Activated T-cell treated with anti-CD3 and anti-CD28 coated beads, Interleukin-2, amount 50 U/mL, for 72 hours (primary cell): ENCODE data around the gene SND1. TPM values are rescaled to one million over a fixed set of nuclear protein-coding genes. Genes with fewer than 3 reads are reported as not detected.
A peak's percentile ranks its signal among the peaks of the same experiment; 100 is the strongest.
"Not testable (repeated sequence)": the region's sequence is repeated elsewhere in the genome, so short reads cannot be mapped to it uniquely, and the experiment has no call there.

Source experiments
- ATAC-seq, 2 donors: fragments of 150-1000 bp; cut with Tn5 transposase; replicated peaks in 1 of 2; 2 replicates each; pipeline ENCODE4 v1.10.0; 2021; ENCODE audit warnings: moderate library complexity in 2 of 2, mild to moderate bottlenecking in 1 of 2
- DNase-seq, 2 donors: peaks; one replicate each; pipeline ENCODE4 v3.0.0; 2021 to 2022; ENCODE audit warnings: mixed read lengths in 1 of 2
- H3K27ac Mint-ChIP-seq: one replicate; pipeline ENCODE4 v1.8.0; 2022; ENCODE audit warnings: mild to moderate bottlenecking, moderate library complexity, mixed read lengths
- H3K27me3 Mint-ChIP-seq: one replicate; pipeline ENCODE4 v1.8.0; 2022; ENCODE audit warnings: low read depth, mixed read lengths
- H3K36me3 Mint-ChIP-seq, 2 donors: one replicate each; pipeline ENCODE4 v1.8.0; 2022; ENCODE audit warnings: mixed read lengths in 2 of 2, mild to moderate bottlenecking in 1 of 2; ENCODE audit not compliant: insufficient read depth in 2 of 2
- H3K4me1 Mint-ChIP-seq: one replicate; pipeline ENCODE4 v1.8.0; 2022; ENCODE audit warnings: low read depth, mixed read lengths
- H3K4me3 Mint-ChIP-seq, 2 donors: one replicate each; pipeline ENCODE4 v1.8.0; 2022; ENCODE audit warnings: mild to moderate bottlenecking in 2 of 2, mixed read lengths in 2 of 2, moderate library complexity in 2 of 2
- H3K9me3 Mint-ChIP-seq, 2 donors: one replicate each; pipeline ENCODE4 v1.8.0; 2022; ENCODE audit warnings: mixed read lengths in 2 of 2
- total RNA-seq, 2 donors: library from RNA; stranded (reverse); gene quantifications; one replicate each; pipeline ENCODE4 v1.2.3, GENCODE V29; 2022

Gene SND1
- total RNA-seq, 2 donors from 2014 or later: 237 to 285 TPM

DNA sequence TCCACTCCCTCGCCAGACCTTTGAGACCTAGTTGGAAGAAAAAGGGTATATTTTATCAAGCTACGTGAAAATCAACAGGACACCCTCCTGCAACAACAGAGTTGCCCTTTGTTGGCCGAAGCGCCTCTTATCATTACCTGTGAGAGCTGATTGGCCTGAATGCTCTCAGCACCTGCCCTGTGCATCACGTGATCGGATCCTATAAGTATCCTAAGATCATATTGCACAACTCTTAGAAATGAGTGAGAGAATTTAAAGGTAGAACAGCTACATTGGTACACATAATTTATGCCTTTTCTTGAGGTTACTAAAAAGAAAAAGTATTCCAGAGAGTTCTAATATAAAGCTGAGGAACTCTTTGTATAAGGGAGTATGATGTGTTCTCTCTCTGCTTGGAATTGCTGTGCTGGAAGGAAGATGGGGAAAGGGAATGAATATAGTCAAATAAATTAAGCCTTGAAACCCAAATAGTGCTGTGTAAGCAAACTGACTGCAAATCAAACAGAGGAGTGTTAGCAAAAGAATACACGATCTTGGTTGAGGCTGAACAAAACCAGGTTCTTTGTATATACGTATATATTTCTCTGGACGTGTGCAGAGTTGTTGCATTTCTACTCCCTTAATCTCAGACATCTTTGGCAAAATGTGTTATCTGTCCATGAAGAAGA, 309.9 kb downstream of the SND1 start:
- Mint-ChIP-seq H3K27ac (no peak overlapping the region), H3K27me3 (no peaks in the 10 kb centered on the region), H3K9me3 (peaks cover 0 to 2% of the 10 kb centered on the region in 2 donors), H3K4me1 (peaks cover 10% of the 10 kb centered on the region), H3K36me3 (peaks cover 16 to 22% of the 10 kb centered on the region in 2 donors), H3K4me3 (no peak overlapping the region)
- no peak for DNase-seq
- ATAC-seq: no peak

DNA sequence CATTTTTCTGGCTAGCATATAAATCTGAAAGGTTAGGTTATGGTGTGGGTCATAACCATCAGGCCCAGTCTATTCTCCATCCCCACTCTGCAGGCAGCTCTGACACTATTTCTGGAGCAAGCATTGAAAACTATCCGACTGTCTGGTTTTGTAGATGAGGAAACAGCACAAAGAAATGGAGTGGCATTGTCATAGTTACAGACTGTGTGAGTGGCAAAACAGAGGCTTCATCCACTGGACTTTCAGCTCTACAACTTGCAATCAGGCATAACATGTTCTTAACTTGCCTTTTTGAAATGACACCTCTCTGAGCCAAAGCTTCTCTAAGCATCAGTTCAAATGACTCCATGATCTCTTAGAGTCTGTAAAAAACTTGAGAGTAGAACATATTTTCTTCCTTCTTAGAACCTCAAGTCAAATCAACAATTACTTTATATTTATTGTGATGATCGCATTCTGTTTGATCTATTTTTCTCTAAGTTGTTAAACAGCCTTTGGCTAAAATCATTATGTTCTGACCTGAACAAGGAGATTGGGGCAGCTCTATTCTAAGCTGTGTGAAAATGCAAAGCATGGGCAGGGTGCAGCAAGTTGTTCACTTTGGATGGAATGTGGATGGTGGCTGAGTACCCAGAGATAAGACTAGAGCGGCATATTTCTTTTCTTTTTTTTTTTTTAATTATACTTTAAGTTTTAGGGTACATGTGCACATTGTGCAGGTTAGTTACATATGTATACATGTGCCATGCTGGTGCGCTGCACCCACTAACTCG, 310.8 kb downstream of the SND1 start:
- H3K4me3 Mint-ChIP-seq: no peak overlapping the region
- no peaks in the 10 kb centered on the region for H3K27me3 Mint-ChIP-seq
- DNase-seq: no peak
- H3K36me3 Mint-ChIP-seq: peaks cover 16 to 22% of the 10 kb centered on the region in 2 donors
- no peak for ATAC-seq
- peaks cover 0 to 2% of the 10 kb centered on the region in 2 donors for H3K9me3 Mint-ChIP-seq
- no peak overlapping the region for H3K27ac Mint-ChIP-seq
- H3K4me1 Mint-ChIP-seq: peaks cover 10% of the 10 kb centered on the region

DNA sequence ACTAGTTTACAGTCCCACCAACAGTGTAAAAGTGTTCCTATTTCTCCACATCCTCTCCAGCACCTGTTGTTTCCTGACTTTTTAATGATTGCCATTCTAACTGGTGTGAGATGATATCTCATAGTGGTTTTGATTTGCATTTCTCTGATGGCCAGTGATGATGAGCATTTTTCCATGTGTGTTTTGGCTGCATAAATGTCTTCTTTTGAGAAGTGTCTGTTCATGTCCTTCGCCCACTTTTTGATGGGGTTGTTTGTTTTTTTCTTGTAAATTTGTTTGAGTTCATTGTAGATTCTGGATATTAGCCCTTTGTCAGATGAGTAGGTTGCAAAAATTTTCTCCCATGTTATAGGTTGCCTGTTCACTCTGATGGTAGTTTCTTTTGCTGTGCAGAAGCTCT, 311.9 kb downstream of the SND1 start:
- H3K9me3 Mint-ChIP-seq, H3K27ac Mint-ChIP-seq: not testable (repeated sequence)

DNA sequence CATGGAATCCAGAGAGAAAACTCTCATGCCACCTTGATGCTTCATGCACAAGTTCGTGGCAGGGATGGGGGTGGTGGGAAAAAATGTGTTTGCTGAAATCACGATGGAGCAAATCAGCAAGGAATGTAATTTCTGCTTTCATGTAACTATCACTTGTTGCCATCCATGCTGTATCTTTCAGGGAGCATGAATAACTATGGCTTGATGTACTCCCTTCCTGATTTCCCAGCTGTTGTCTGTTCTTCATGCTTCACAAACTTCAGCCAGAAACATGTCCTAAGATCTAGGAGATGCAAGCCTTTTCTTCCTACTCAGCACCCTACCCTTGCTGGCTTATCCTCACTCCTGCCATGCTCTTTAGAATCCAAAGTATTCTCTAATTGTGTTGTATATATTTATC, 315.3 kb downstream of the SND1 start:
- no peak overlapping the region for H3K4me3 Mint-ChIP-seq

More for the DNA sequence above, 311.9 kb downstream of the SND1 start:
- not testable (repeated sequence) for H3K4me3 Mint-ChIP-seq, H3K4me1 Mint-ChIP-seq, DNase-seq, H3K27me3 Mint-ChIP-seq, ATAC-seq
- H3K36me3 Mint-ChIP-seq: peaks cover 16 to 22% of the 10 kb centered on the region in 2 donors

DNA sequence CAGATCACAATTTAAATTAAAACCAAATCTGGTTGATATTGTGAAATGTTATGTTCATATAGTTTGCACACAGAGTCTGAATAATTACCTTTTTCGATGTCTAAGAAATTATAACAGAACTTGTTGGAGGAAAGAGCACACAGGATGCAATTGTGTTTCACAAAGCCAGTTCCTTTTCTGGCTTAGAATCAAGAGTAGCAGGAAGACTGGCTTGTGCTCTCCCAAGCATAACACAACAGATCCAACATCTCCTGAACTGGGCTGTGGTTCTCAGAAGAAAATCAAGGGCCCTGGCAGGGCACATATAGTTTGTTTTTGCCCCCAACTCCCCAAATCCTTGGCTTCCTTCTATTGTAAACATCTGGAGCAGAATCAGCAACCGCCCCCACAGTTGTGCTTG, 316.6 kb downstream of the SND1 start:
- H3K36me3 Mint-ChIP-seq: peaks cover 2 to 5% of the 10 kb centered on the region in 2 donors
- no peaks in the 10 kb centered on the region for H3K27me3 Mint-ChIP-seq
- no peaks in the 10 kb centered on the region for H3K9me3 Mint-ChIP-seq
- no peak overlapping the region for H3K4me3 Mint-ChIP-seq
- no peaks in the 10 kb centered on the region for H3K4me1 Mint-ChIP-seq
- no peak overlapping the region for H3K27ac Mint-ChIP-seq
- ATAC-seq (no peak), DNase-seq (no peak)

More for the DNA sequence above, 315.3 kb downstream of the SND1 start:
- H3K36me3 Mint-ChIP-seq: peaks cover 3 to 4% of the 10 kb centered on the region in 2 donors
- peaks cover 0 to 2% of the 10 kb centered on the region in 2 donors for H3K9me3 Mint-ChIP-seq
- ATAC-seq: no peak
- no peaks in the 10 kb centered on the region for H3K27me3 Mint-ChIP-seq
- DNase-seq: no peak
- no peak overlapping the region for H3K27ac Mint-ChIP-seq
- H3K4me1 Mint-ChIP-seq: no peaks in the 10 kb centered on the region

DNA sequence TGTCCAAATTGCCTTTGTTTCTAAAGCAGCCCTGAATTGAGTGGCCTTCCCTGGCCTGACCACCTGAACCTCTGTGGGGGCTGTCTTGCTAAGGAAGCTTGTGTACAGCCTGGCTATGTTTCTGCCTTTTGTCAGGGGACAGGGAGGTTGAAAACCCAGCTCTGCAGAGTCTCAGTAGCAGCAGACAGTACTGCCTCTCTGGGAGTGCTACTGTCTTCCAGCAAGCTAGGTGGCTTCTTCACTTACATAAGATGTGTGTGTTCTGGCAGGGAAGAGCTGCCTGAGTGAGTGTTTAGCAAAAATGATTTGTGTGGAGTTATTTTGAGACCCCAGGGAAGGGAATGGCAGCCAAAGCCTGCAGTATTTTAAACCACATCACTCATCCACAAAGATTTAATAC, 321.8 kb downstream of the SND1 start:
- Mint-ChIP-seq H3K4me1 (no peaks in the 10 kb centered on the region), H3K9me3 (peaks cover 9 to 15% of the 10 kb centered on the region in 2 donors), H3K27ac (no peak overlapping the region), H3K27me3 (no peaks in the 10 kb centered on the region), H3K4me3 (no peak overlapping the region), H3K36me3 (peaks cover 26 to 36% of the 10 kb centered on the region in 2 donors)
- DNase-seq (no peak), ATAC-seq (no peak)

DNA sequence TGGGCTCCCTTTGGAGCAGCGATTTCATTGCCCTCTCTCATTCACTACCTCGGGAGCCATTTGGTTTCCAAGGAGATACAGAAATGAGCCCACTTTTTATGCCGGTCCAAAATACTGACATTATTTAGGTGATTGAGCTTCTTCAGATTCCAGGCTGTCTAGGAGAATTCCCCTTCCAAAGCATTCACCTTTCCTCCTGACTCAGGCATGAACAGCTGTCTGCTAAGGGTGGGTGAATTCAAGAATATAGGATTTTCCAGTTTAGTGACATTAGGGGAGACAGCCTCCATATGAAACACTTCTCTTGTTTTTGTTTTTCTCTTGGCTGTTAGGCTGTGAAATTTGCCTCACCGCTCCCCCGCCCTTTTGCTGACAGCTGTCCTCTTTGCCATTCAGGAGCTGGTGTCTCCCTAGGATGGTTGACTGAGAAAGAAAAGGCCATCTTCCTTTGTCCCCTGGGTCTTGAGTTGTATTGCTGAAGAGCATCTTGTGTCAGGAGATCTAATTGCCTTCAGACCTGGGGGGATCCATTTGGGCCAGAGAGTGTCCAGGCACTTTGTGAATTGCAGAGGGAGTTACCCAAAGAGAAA, 322.5 kb downstream of the SND1 start:
- Mint-ChIP-seq H3K9me3 (peaks cover 14 to 19% of the 10 kb centered on the region in 2 donors), H3K36me3 (peaks cover 33 to 43% of the 10 kb centered on the region in 2 donors), H3K27ac (no peak overlapping the region), H3K4me3 (no peak overlapping the region), H3K4me1 (no peaks in the 10 kb centered on the region), H3K27me3 (no peaks in the 10 kb centered on the region)
- no peak for DNase-seq
- ATAC-seq: no peak

DNA sequence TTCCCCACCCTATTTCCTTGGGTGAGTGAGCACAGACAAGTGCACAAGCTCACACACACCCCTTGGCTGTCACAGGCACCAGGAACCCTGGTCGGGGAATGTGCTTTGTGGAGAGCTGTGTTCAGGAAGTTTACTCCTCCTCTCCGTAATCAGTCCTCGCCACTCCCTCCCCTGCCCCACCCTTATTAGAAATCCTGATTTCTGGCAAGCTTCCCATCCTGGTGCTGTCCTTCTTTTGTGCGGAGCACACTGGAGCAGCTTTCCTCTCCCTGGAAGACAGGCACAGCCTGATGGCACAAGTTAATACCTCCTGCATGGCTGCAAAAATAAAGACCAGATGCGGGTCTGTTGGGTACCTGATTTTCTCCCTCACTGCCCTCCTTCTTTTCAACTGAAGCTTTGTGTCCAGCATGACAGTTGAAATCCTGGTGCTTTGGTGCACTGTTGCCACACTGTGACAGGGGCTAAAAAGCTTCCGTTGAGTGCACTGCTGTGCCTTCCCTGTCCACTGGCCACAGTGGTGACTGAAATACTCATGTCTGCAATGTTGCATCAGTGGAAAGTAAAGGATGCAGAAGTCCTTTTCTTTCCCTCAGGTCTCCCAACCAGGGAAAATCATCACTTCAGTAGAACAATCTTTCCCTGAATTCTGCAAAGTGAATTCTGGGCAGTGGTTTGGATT, 324.2 kb downstream of the SND1 start:
- Mint-ChIP-seq H3K9me3 (peaks cover 14 to 19% of the 10 kb centered on the region in 2 donors), H3K4me1 (no peaks in the 10 kb centered on the region), H3K4me3 (no peak overlapping the region), H3K36me3 (peaks cover 33 to 44% of the 10 kb centered on the region in 2 donors), H3K27ac (no peak overlapping the region), H3K27me3 (no peaks in the 10 kb centered on the region)
- no peak for ATAC-seq
- no peak for DNase-seq

DNA sequence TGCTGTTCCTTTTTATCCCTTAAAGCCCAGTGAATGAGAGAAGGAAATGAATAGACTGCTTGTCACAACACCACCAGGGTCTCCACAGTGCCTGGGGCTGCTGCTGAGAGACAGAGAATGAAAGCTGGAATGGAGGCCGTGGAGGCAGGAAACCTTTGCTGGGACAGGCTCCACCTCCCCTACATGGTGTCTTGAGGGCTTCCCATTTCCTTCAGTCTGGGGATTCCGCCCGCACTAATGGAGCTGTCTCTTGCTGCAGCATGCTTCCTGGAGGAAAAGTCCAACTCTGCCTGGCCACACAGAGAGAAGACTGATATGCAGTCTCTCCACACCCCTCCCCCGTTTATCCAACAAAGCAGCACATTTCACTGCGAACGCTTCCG, 324.7 kb downstream of the SND1 start:
- Mint-ChIP-seq H3K27ac (no peak overlapping the region), H3K4me1 (no peaks in the 10 kb centered on the region), H3K9me3 (peaks cover 14 to 19% of the 10 kb centered on the region in 2 donors), H3K4me3 (no peak overlapping the region), H3K27me3 (no peaks in the 10 kb centered on the region), H3K36me3 (peaks cover 33 to 44% of the 10 kb centered on the region in 2 donors)
- DNase-seq: no peak
- ATAC-seq: no peak

DNA sequence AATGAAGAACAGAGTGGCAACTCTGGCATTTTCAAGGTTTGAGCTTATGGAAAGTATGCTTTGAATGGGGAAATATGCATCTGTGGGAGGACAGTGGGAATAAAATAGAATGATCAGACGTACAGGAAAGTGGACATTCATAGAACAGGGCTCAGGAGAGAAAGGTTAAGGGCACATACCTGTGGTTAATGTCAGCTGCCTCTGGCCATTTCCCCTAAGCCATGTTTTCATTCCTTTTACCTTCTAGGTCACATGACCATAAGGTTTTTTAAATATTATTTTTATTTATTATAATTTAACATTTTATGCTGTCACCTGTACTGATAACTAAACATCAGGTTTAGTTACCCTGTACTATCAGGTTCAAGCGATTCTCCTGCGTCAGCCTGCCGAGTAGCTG, 326.4 kb downstream of the SND1 start:
- DNase-seq: no peak
- no peak for ATAC-seq
- H3K27ac Mint-ChIP-seq: no peak overlapping the region
- peaks cover 14 to 19% of the 10 kb centered on the region in 2 donors for H3K9me3 Mint-ChIP-seq
- H3K36me3 Mint-ChIP-seq: peaks cover 28 to 42% of the 10 kb centered on the region in 2 donors
- H3K4me3 Mint-ChIP-seq: no peak overlapping the region
- peaks cover 6% of the 10 kb centered on the region for H3K4me1 Mint-ChIP-seq
- H3K27me3 Mint-ChIP-seq: no peaks in the 10 kb centered on the region

DNA sequence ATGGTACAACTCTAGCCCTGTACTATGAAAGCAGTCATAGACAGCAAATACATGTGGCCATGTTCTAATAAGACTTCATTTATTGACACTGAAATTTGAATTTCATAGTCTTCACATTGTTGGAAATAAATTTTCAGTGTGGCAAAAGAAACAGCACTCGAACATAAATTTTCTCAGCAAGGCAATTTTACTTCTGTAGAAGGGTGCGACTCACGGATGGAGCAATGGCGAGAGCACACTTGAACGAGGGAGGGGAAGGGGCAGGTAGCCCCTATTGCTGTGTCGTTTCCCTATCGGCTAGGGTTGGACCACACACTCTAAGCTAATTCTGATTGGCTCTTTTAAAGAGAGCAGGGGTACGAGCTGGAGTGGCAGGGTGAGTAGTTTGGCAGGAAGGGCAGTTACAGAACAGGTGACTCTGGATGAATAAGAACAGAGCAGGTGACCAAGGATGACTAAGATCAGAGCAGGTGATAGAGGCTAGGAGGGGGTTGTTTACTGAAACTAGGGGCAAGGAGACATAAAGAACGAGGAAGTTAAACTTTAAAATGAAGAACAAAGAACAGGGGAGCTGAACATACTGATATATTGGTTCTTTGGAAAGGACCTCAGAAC, 327.2 kb downstream of the SND1 start:
- DNase-seq: no peak
- peaks cover 14 to 19% of the 10 kb centered on the region in 2 donors for H3K9me3 Mint-ChIP-seq
- peaks cover 28 to 41% of the 10 kb centered on the region in 2 donors for H3K36me3 Mint-ChIP-seq
- H3K4me1 Mint-ChIP-seq: peaks cover 12% of the 10 kb centered on the region
- H3K27ac Mint-ChIP-seq: peak overlapping the region; percentile 59
- H3K27me3 Mint-ChIP-seq: no peaks in the 10 kb centered on the region
- ATAC-seq: no peak
- no peak overlapping the region for H3K4me3 Mint-ChIP-seq

DNA sequence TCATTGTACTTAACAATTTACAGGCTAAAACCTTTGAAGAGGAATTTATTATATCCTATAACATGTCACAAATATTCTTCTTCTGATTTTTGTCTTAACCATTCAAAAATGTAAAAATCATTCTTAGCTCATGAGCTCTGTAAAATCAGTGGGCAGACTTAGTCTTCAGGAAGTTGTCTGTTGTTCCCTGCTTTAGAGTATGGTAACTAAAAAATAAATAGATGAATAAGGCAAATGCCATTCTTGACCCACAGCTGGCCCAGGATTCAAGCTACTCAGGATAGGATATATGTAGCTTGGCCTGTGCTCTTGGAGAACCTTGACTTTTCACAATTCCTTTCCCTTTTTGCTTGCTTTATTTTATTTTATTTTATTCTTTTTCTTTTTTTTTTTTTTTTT, 327.7 kb downstream of the SND1 start:
- Mint-ChIP-seq H3K36me3 (peaks cover 28 to 39% of the 10 kb centered on the region in 2 donors), H3K27ac (no peak overlapping the region), H3K4me3 (no peak overlapping the region), H3K4me1 (peaks cover 12% of the 10 kb centered on the region), H3K9me3 (peaks cover 14 to 19% of the 10 kb centered on the region in 2 donors), H3K27me3 (no peaks in the 10 kb centered on the region)
- no peak for DNase-seq
- ATAC-seq: no peak
